HCT116 (cell line): ENCODE data around the gene GPATCH8. TPM values are rescaled to one million over a fixed set of nuclear protein-coding genes. Genes with fewer than 3 reads are reported as not detected.

Source experiments
- ATAC-seq: fragments of 200-7000 bp; cut with Tn5 transposase; 2 replicates; pipeline ENCODE4 v1.9.1; 2020; ENCODE audit warnings: mild to moderate bottlenecking, moderate library complexity
- BruUV-seq: library from RNA; stranded (reverse); fragments of 400-500 nt; replicated peaks from 2 replicates; lab custom pipeline; 2021; lab: Mats Ljungman, UMichigan
- CTCF ChIA-PET: fragments of 300-600 bp; sonication (Branson Sonifier 250); formaldehyde crosslinking; loops from one replicate; lab custom pipeline; 2021; ENCODE audit warnings: antibody characterized with exemption; lab: Charles Lee
- POLR2A ChIA-PET: fragments of 300-600, 350-600 bp; sonication (Branson Sonifier 250); formaldehyde crosslinking; loops from one replicate; lab custom pipeline; 2021; ENCODE audit warnings: antibody characterized with exemption; lab: Charles Lee
- RAD21 ChIA-PET, 2 experiments: fragments of 300-600 bp; sonication (Branson Sonifier 250); formaldehyde crosslinking; loops; one replicate each; lab custom pipeline; 2023; ENCODE audit warnings: low total read pairs in 2 of 2; ENCODE audit not compliant: uncharacterized antibody in 2 of 2, unreplicated experiment in 2 of 2, low non-redundant PET in 1 of 2; lab: Charles Lee
- DNase-seq: peaks from one replicate; pipeline ENCODE4 v3.0.0-alpha.2; 2010; ENCODE audit warnings: low read depth, low spot score
- H2AFZ ChIP-seq: fragments of 200-600 bp; shearing (Covaris generic), sonication (generic); 2 replicates; pipeline ENCODE4 v1.6.1; 2017; ENCODE audit warnings: low read depth, mixed run types, mixed read lengths, antibody characterized with exemption, low read length; ENCODE audit not compliant: poor library complexity, severe bottlenecking
- H3K27ac ChIP-seq: 2 replicates; pipeline ENCODE4 v1.5.1; 2012; ENCODE audit warnings: low read depth, low read length
- H3K27me3 ChIP-seq: fragments of 200-600 bp; sonication (generic); 2 replicates; pipeline ENCODE4 v1.6.1; 2016; ENCODE audit warnings: mixed run types, low read length, mixed read lengths; ENCODE audit not compliant: insufficient read depth
- H3K36me3 ChIP-seq, 2 experiments: fragments of 200-500 bp in 1 of 2; fragments of 200-600 bp in 1 of 2; sonication (Bioruptor generic) in 1 of 2; sonication (generic) in 1 of 2; 2 replicates each; pipeline versions ENCODE4 v1.5.1 to v1.6.1; 2014 to 2016; ENCODE audit warnings: low read length in 2 of 2, inconsistent platforms in 1 of 2, mixed read lengths in 1 of 2, mixed run types in 1 of 2; ENCODE audit not compliant: insufficient read depth in 2 of 2, control insufficient read depth in 1 of 2
- H3K4me1 ChIP-seq, 2 experiments: fragments of 200-600 bp in 1 of 2; sonication (generic) in 1 of 2; 2 replicates each; pipeline versions ENCODE4 v1.5.1 to v1.6.1; 2012 to 2017; ENCODE audit warnings: low read length in 2 of 2, inconsistent platforms in 1 of 2, mild to moderate bottlenecking in 1 of 2, mixed read lengths in 1 of 2, mixed run types in 1 of 2, moderate library complexity in 1 of 2; ENCODE audit not compliant: insufficient read depth in 2 of 2, control insufficient read depth in 1 of 2
- H3K4me2 ChIP-seq: fragments of 200-600 bp; sonication (generic); 2 replicates; pipeline ENCODE4 v1.6.1; 2017; ENCODE audit warnings: mixed run types, low read length, mixed read lengths
- H3K4me3 ChIP-seq, 2 experiments: fragments of 200-600 bp in 1 of 2; sonication (generic) in 1 of 2; replicated peaks in 1 of 2; 2 replicates each; pipeline ENCODE4 v1.5.1; 2011 to 2016; ENCODE audit warnings: low read length in 2 of 2, control low read depth in 1 of 2, low read depth in 1 of 2, mild to moderate bottlenecking in 1 of 2, mixed read lengths in 1 of 2, mixed run types in 1 of 2
- H3K79me2 ChIP-seq: fragments of 200-600 bp; sonication (generic); 2 replicates; pipeline ENCODE4 v1.6.1; 2017; ENCODE audit warnings: mild to moderate bottlenecking, mixed run types, low read length, moderate library complexity, mixed read lengths; ENCODE audit not compliant: insufficient read depth
- H3K9ac ChIP-seq: fragments of 200-600 bp; sonication (generic); 2 replicates; pipeline ENCODE4 v1.6.1; 2016; ENCODE audit warnings: low read length, mixed read lengths
- H3K9me2 ChIP-seq: fragments of 200-600 bp; sonication (generic), shearing (Covaris generic); 2 replicates; pipeline ENCODE4 v1.6.1; 2017; ENCODE audit warnings: mixed run types, mild to moderate bottlenecking, moderate library complexity; ENCODE audit not compliant: insufficient read depth
- H3K9me3 ChIP-seq, 2 experiments: fragments of 200-500 bp in 1 of 2; fragments of 200-600 bp in 1 of 2; sonication (Bioruptor generic) in 1 of 2; sonication (generic) in 1 of 2; 2 replicates each; pipeline ENCODE4 v1.6.1; 2014 to 2017; ENCODE audit warnings: low read length in 2 of 2, mixed read lengths in 2 of 2, inconsistent platforms in 1 of 2, low read depth in 1 of 2, mild to moderate bottlenecking in 1 of 2, mixed run types in 1 of 2, moderate library complexity in 1 of 2; ENCODE audit not compliant: control insufficient read depth in 1 of 2, insufficient read depth in 1 of 2
- H4K20me1 ChIP-seq: fragments of 200-600 bp; sonication (generic), shearing (Covaris generic); 2 replicates; pipeline ENCODE4 v1.6.1; 2017; ENCODE audit warnings: mixed run types, mild to moderate bottlenecking, moderate library complexity; ENCODE audit not compliant: insufficient read depth
- ATF3 ChIP-seq: IDR thresholded peaks from 2 replicates; pipeline ENCODE4 v1.6.1; 2012
- CBX3 ChIP-seq: IDR thresholded peaks from 2 replicates; pipeline ENCODE4 v1.6.1; 2012; ENCODE audit warnings: low read depth
- EGR1 ChIP-seq: IDR thresholded peaks from 2 replicates; pipeline ENCODE4 v1.6.1; 2012; ENCODE audit warnings: low read depth
- ELF1 ChIP-seq: IDR thresholded peaks from 2 replicates; pipeline ENCODE4 v1.6.1; 2012; ENCODE audit warnings: low read depth, borderline replicate concordance
- EZH2 ChIP-seq: fragments of 200-600 bp; sonication (generic); IDR thresholded peaks from 2 replicates; pipeline ENCODE4 v1.6.1; 2017; ENCODE audit warnings: antibody characterized with exemption, mixed run types
- EZH2phosphoT487 ChIP-seq: fragments of 200-600 bp; IDR thresholded peaks from 2 replicates; pipeline ENCODE4 v1.6.1; 2018; ENCODE audit warnings: antibody characterized with exemption, borderline replicate concordance
- FOSL1 ChIP-seq: IDR thresholded peaks from 2 replicates; pipeline ENCODE4 v1.6.1; 2012; ENCODE audit warnings: low read depth
- RAD21 ChIP-seq: IDR thresholded peaks from 2 replicates; pipeline ENCODE4 v1.6.1; 2012; ENCODE audit warnings: low read depth, mild to moderate bottlenecking
- REST ChIP-seq: IDR thresholded peaks from 2 replicates; pipeline ENCODE4 v1.6.1; 2012; ENCODE audit warnings: low read depth
- SP1 ChIP-seq: IDR thresholded peaks from 2 replicates; pipeline ENCODE4 v1.6.1; 2012; ENCODE audit warnings: low read depth
- SRF ChIP-seq: IDR thresholded peaks from 2 replicates; pipeline ENCODE4 v1.6.1; 2012; ENCODE audit warnings: low read depth
- YY1 ChIP-seq: IDR thresholded peaks from 2 replicates; pipeline ENCODE4 v1.6.1; 2011; ENCODE audit warnings: low read length, low read depth, moderate library complexity, mild to moderate bottlenecking; ENCODE audit not compliant: insufficient replicate concordance; ENCODE audit errors: extremely low read depth
- ZBTB33 ChIP-seq: IDR thresholded peaks from 2 replicates; pipeline ENCODE4 v1.6.1; 2011; ENCODE audit warnings: mild to moderate bottlenecking, low read length, moderate library complexity; ENCODE audit not compliant: insufficient replicate concordance; ENCODE audit errors: extremely low read depth
- ZFX ChIP-seq: fragments of 450-650 bp; IDR thresholded peaks from 2 replicates; pipeline ENCODE4 v1.6.1; 2017
- intact Hi-C: fragments of 100-400 bp; cut with micrococcal nuclease; formaldehyde crosslinking; loops from 2 replicates; pipeline ENCODE4 v1.10.0; 2022
- total RNA-seq: library from RNA; stranded (reverse); gene quantifications from one replicate; pipeline ENCODE4 v1.2.1, GENCODE V29; 2021; ENCODE audit not compliant: unreplicated experiment

Gene GPATCH8
- total RNA-seq, 1 experiment from 2014 or later = 28.7 TPM

GRCh38 chr17:44502598-44503146, 534 bp downstream of the GPATCH8 start:
- CTCF ChIA-PET = interaction anchor here (0.7 to 1.4 kb wide), 2 partner anchors 21 to 120 kb away, joined by 3 to 11 read pairs; no protein-coding TSS in a partner anchor
- no peaks in the 10 kb centered on the region for H4K20me1 ChIP-seq
- H3K27me3 ChIP-seq = no peaks in the 10 kb centered on the region
- H3K4me3 ChIP-seq = peak overlapping the region; percentile 82 to 92
- H3K9me3 ChIP-seq = no peaks in the 10 kb centered on the region
- TF ChIP-seq FOSL1 (no peak), ZFX (no peak), SRF (no peak), EGR1 (no peak), ATF3 (no peak), EZH2 (no peak), CBX3 (no peak), YY1 (no peak), ELF1 (no peak), ZBTB33 (no peak), RAD21 (no peak), SP1 (no peak), EZH2phosphoT487 (no peak), REST (no peak)
- peak overlapping the region; percentile 85 for H3K27ac ChIP-seq
- peak overlapping the region; percentile 99 for H3K9ac ChIP-seq
- BruUV-seq = no TSS peak
- RAD21 ChIA-PET = no interaction called here
- H3K4me2 ChIP-seq = peak overlapping the region; percentile 84
- peaks cover 11 to 19% of the 10 kb centered on the region in 2 experiments for H3K4me1 ChIP-seq
- H3K36me3 ChIP-seq = no peaks in the 10 kb centered on the region
- POLR2A ChIA-PET = interaction anchor here (0.7 to 1.6 kb wide), 3 partner anchors 9 to 20 kb away, joined by 3 to 8 read pairs (median 5); no protein-coding TSS in a partner anchor
- H2AFZ ChIP-seq = no peak overlapping the region
- intact Hi-C loops = no loop called here
- peaks cover 55% of the 10 kb centered on the region for H3K79me2 ChIP-seq
- DNase-seq = no peak
- ATAC-seq = peak; percentile 37
- H3K9me2 ChIP-seq = no peaks in the 10 kb centered on the region
